ENCODE results near the gene SORCS2.

Gene SORCS2

DNA sequence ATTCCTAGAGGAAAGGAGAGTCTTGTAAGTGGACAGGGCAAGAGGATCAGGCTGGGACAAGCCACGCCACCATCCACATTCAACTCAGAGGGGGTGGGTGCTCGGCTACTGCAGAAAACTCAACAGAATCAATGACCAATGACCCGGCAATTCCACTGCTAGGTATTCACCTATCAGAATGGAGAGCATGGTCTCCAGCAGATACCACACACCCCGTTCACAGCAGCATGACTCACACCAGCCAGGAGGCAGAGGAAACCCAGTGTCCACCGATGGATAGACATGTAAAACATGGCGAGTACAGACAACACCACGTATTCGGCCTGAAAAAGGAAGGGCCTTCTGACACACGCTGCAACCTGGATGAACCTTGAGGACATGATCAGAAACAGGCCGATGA is 571.5 kb downstream of the SORCS2 start:
- Histone ChIP-seq H3K4me3 (no peak overlapping the region), H3K27ac (no peak overlapping the region)
- no peak for DNase-seq (ENCODE audit: low spot score)
- TF ChIP-seq, protein P1, sequence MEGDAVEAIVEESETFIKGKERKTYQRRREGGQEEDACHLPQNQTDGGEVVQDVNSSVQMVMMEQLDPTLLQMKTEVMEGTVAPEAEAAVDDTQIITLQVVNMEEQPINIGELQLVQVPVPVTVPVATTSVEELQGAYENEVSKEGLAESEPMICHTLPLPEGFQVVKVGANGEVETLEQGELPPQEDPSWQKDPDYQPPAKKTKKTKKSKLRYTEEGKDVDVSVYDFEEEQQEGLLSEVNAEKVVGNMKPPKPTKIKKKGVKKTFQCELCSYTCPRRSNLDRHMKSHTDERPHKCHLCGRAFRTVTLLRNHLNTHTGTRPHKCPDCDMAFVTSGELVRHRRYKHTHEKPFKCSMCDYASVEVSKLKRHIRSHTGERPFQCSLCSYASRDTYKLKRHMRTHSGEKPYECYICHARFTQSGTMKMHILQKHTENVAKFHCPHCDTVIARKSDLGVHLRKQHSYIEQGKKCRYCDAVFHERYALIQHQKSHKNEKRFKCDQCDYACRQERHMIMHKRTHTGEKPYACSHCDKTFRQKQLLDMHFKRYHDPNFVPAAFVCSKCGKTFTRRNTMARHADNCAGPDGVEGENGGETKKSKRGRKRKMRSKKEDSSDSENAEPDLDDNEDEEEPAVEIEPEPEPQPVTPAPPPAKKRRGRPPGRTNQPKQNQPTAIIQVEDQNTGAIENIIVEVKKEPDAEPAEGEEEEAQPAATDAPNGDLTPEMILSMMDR (IDR thresholded peaks at IDR 0.05), result no peak

DNA sequence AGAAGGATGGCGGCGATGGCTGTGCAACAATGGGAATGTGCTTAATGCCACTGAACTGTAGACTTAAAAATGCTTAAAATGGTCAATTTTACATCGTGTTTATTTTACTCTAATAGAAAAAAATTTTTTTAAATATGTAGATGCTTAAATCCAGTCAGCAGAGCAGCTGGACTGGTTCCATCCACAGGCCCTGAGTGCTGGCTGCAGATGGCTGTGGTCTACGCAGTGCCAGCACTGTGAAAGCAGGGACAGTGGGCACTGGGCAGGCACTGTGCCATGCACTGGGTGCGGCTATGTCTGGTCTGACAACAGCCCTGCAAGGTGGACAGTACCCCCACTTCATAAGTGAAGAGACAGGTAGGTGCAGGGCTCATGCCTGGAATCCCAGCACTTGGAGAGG is 572.1 kb downstream of the SORCS2 start:
- TF ChIP-seq, protein P1 (IDR thresholded peaks at IDR 0.05), result no peak
- H3K4me3 ChIP-seq, result no peak overlapping the region
- no peak overlapping the region for H3K27ac ChIP-seq
- DNase-seq (ENCODE audit: low spot score), result no peak

DNA sequence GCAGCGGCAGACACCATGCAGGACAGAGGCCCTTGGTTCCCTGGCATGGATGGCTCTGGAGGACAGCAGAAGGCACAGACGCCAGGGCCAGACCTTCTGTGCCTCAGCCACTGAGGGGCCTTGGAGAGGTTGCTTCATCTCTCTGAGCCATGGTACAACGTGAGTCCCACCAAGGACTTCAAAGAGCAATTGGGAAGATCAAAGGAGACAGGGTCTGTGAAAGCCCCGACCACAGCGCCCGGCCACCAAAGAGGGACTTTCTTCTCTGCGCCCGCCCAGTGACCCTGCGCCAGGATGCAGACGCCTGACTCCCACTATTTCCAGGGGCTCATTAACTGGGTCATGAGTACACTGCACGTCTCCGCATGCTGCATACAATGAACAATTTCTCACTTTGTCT is 573.3 kb downstream of the SORCS2 start:
- Histone ChIP-seq H3K4me3 (no peak overlapping the region), H3K27ac (no peak overlapping the region)
- no peak for DNase-seq (ENCODE audit: low spot score)
- TF ChIP-seq, protein P1 (IDR thresholded peaks at IDR 0.05), result no peak

DNA sequence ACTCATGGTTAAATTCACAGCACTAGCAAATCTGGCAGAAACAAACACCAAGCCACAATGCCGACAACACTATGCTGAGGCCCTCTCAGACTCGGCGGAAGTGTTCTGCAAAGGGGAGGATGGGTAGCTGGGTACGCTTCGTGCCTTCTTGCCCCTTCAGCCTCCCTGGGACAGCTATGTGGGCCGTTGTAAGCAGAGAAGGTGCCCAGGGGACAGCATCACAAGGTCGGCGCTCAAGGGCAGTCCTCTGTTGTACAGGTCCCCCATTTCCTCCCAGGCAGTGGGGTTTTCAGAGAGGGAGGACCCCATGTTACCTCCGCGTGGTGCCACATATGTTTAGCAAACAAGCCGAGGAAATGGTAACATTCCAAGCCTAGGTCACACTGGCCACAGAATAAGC is 573.7 kb downstream of the SORCS2 start:
- Histone ChIP-seq H3K27ac (no peak overlapping the region), H3K4me3 (no peak overlapping the region)
- no peak for DNase-seq (ENCODE audit: low spot score)
- TF ChIP-seq, protein P1 (IDR thresholded peaks at IDR 0.05), result no peak

DNA sequence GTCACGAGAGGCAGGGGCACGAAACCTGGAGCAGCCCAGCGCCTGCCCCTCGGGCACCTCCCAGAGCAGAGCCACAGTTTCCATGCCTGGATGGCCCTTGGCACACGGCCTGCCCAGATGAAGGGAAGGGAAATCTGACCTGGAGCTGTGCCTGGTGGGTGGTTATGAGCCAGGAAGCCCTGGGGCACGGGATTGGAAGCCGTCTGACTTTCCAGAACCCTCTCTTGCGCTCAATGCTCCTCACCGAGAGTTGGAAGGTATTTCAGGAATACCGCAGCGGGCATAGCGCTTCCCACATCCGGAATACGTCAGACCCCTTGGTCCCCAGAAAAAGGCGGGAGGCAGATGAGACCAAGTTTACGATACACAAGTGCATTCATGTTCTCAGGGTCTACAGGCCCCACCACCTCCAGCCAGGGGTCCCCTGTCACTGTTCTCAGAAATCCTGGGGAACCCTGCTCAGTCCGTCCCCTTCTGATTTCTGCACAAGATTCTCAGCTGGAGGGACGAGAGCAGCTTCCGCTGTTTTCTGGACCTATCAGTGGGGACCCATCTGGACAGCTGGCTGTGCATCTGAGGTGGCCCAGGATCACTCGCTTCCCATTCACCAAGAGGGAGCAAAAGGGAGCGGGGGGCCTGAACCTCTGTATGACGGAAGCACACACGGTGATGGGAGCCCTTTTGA is 574.5 kb downstream of the SORCS2 start:
- no peak overlapping the region for H3K27ac ChIP-seq
- H3K4me3 ChIP-seq, result no peak overlapping the region
- DNase-seq (ENCODE audit: low spot score), result no peak
- TF ChIP-seq, protein P1 (IDR thresholded peaks at IDR 0.05), result no peak

DNA sequence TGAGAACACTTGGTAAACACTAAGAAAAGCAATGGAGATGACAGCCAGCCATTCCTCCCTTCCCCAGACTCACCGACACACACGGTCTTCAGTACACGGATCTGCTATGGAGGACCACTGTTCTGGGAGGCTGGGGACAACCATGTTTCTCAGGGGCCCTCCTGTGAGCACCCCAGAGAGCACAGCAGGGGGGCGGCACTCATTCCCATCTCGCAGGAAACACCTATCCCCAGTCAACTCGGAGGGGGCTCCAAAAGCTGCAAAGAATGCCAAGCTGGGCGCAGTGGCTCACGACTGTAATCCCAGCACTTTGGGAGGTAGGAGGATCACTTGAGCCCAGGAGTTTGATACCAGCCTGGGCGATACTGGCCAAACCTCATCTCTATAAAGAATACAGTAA is 575.2 kb downstream of the SORCS2 start:
- DNase-seq (ENCODE audit: low spot score), result no peak
- TF ChIP-seq, protein P1 (IDR thresholded peaks at IDR 0.05), result no peak
- Histone ChIP-seq H3K4me3 (no peak overlapping the region), H3K27ac (no peak overlapping the region)

DNA sequence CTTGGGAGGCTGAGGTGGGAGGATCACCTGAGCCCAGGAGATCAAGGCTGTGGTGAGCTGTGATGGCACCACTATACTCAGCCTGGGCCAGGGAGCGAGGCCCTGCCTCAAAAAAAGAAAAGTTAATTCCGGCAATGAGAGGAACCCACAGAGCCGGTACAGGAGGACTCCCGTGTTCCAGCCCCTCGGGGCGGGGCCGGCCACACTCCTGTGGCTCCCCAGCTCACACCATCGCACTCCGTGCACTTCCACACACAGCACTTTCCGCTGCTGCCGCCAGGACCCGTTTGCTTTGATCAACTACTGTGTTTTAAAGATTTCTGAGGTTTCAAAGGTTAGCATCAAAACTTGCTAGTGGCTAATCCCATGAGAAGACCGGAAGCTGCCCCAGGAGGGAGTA is 575.6 kb downstream of the SORCS2 start:
- no peak overlapping the region for H3K27ac ChIP-seq
- TF ChIP-seq, protein P1 (IDR thresholded peaks at IDR 0.05), result no peak
- no peak for DNase-seq (ENCODE audit: low spot score)
- H3K4me3 ChIP-seq, result no peak overlapping the region
